Epithelial cell of proximal tubule (primary cell): ENCODE data around the gene VMAC. TPM values are rescaled to one million over a fixed set of nuclear protein-coding genes. Genes with fewer than 3 reads are reported as not detected.
A peak's percentile ranks its signal among the peaks of the same experiment; 100 is the strongest.

ENCODE experiments used
- DNase-seq: peaks from one replicate; pipeline ENCODE4 v3.0.0-alpha.2; 2011; ENCODE audit warnings: low read depth
- H3K4me3 ChIP-seq: 2 replicates; pipeline ENCODE4 v1.5.1; 2011; ENCODE audit warnings: low read depth, mild to moderate bottlenecking, low read length
- total RNA-seq: library from RNA; depleted of rRNA; stranded (reverse); fragments of >200 nt; gene quantifications from 2 replicates; pipeline ENCODE4 v1.2.3, GENCODE V29; 2015
- TF ChIP-seq, protein P1 (sequence below): conservative IDR thresholded peaks from 2 replicates; pipeline ENCODE4 v1.5.1; 2012; ENCODE audit warnings: low read depth, mild to moderate bottlenecking, low read length

Gene VMAC
- total RNA-seq, 1 donor from 2014 or later, result 2.2 TPM

DNA sequence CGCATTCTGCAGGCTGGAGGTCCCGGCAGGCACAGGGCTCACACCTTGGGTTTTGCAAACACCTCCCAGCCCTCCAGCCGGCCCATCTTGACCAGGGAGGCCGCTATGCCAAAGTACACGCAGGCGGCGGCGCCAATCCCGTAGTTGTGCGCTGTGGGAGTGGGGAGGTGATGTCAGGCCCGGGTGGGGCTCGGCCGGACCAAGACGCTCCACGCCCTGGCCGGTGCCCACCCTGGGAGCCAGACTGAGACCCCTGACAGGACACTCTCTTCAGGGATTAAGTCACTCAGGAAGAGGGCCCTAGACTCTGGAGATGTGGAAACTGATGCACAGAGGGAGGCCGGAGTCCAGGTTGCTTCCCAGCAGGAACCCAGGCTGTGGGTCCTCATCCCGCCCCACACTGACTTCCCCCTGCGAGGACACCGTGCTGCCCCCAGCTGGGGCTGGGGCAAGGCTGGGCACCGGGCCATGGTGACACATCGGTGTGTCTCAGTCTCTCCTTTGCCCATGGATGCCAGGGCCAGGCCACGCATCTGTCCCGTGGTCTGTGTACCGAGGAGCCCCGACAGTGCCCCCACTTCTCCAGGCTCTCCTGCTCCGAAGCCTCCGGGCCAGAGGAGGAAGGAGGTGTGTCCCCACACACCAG is 9.8 kb upstream of the VMAC start:
- no peak overlapping the region for H3K4me3 ChIP-seq
- no peak for DNase-seq
- TF ChIP-seq, protein P1, sequence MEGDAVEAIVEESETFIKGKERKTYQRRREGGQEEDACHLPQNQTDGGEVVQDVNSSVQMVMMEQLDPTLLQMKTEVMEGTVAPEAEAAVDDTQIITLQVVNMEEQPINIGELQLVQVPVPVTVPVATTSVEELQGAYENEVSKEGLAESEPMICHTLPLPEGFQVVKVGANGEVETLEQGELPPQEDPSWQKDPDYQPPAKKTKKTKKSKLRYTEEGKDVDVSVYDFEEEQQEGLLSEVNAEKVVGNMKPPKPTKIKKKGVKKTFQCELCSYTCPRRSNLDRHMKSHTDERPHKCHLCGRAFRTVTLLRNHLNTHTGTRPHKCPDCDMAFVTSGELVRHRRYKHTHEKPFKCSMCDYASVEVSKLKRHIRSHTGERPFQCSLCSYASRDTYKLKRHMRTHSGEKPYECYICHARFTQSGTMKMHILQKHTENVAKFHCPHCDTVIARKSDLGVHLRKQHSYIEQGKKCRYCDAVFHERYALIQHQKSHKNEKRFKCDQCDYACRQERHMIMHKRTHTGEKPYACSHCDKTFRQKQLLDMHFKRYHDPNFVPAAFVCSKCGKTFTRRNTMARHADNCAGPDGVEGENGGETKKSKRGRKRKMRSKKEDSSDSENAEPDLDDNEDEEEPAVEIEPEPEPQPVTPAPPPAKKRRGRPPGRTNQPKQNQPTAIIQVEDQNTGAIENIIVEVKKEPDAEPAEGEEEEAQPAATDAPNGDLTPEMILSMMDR, result no peak

- TF ChIP-seq, protein P1, result no peak
Observed at GRCh38 chr19:5895409-5895808, 9.3 kb upstream of the VMAC start.

DNA sequence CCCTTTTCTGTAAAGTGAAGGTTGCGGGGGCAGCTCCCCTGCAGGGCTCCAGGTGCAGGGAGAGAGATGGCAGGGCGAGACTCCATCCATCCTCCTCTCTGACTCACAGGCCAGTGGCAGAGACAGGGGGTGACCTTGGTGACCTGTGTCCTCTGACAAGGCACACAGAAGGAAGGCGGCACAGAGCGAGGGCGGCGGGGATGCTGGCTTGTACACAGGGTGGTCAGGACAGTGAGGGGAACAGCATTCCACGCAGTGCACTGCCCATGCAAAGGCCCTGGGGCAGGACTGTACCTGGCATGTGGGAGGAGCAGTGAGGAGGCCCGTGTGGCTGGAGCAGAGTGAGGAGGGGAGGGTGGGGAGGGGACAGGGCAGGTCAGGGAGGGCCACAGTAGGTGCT is 8.8 kb upstream of the VMAC start:
- DNase-seq, result no peak
- TF ChIP-seq, protein P1, result no peak
- H3K4me3 ChIP-seq, result no peak overlapping the region

More at GRCh38 chr19:5895409-5895808, 9.3 kb upstream of the VMAC start:
- DNase-seq, result no peak
- H3K4me3 ChIP-seq, result no peak overlapping the region

DNA sequence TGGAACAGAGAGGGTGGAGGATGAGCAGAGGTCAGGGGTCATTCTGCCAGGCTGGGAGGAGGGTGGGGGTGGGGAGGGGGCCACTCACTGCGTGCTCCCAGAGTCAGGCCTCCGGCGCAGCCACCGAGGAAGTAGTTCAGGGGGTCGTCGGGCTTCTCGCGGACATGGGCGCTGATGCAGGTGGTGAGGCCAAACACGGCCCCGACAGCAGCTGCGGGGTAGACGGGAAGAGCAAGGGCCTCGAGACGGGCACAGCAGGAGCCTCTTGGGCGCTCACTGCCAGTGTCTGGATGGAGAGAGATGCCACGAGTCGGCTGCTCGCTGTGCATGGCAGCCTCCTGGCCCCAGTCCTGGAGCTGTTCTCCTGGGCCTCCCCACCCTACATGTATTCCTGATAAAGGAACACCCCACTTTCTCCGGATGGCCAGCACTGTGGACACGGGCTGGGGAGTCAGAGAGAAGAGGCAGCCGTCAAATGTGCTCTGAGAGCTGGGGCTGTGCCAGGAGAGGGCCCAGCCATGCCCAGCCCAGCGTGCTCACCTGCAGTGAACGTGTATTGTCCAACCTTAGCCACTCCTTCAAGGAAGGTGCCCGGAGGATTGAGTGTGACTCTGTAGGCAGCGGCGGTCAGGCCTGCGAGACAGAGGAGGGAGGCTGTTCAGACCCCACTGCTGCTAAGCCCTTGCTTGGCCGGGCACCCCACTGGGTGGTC is 8.2 kb upstream of the VMAC start:
- TF ChIP-seq, protein P1, result no peak
- no peak for DNase-seq
- no peak overlapping the region for H3K4me3 ChIP-seq

- no peak for DNase-seq
- H3K4me3 ChIP-seq, result no peak overlapping the region
- TF ChIP-seq, protein P1, result peak; percentile 25
Observed at GRCh38 chr19:5897189-5897969, 7.3 kb upstream of the VMAC start.

GRCh38 chr19:5899728-5900526 is 4.7 kb upstream of the VMAC start:
- H3K4me3 ChIP-seq, result no peak overlapping the region
- TF ChIP-seq, protein P1, result no peak
- no peak for DNase-seq
